HG03108 (cell line): ENCODE data around the gene MORC4.

Experiments used
- ATAC-seq: cut with Tn5 transposase; IDR thresholded peaks from one replicate; pipeline ENCODE4 v1.9.1; 2021; ENCODE audit warnings: moderate library complexity; ENCODE audit not compliant: unreplicated experiment

Gene MORC4

GRCh38 chrX:106954041-106954440 is 46.0 kb downstream of the MORC4 start:
- no peak for ATAC-seq

GRCh38 chrX:106952988-106953387 is 47.0 kb downstream of the MORC4 start:
- no peak for ATAC-seq

GRCh38 chrX:106952538-106952937 is 47.5 kb downstream of the MORC4 start:
- no peak for ATAC-seq

- ATAC-seq, result no peak
These were observed 47.9 kb downstream of the MORC4 start for GRCh38 chrX:106952089-106952488.

- no peak for ATAC-seq
These were observed 48.8 kb downstream of the MORC4 start for GRCh38 chrX:106951230-106951629.

- ATAC-seq, result no peak
These were observed 49.6 kb downstream of the MORC4 start for GRCh38 chrX:106950381-106950780.

GRCh38 chrX:106949366-106949765 is 50.6 kb downstream of the MORC4 start:
- no peak for ATAC-seq

- ATAC-seq, result no peak
These were observed 51.4 kb downstream of the MORC4 start for GRCh38 chrX:106948641-106949040.

GRCh38 chrX:106946464-106946863 is 53.5 kb downstream of the MORC4 start:
- no peak for ATAC-seq

- ATAC-seq, result no peak
These were observed 59.9 kb downstream of the MORC4 start for GRCh38 chrX:106940068-106940467.

GRCh38 chrX:106939566-106939965 is 60.4 kb downstream of the MORC4 start:
- ATAC-seq, result no peak

- no peak for ATAC-seq
These were observed 63.8 kb downstream of the MORC4 start for GRCh38 chrX:106936246-106936645.

- ATAC-seq, result no peak
These were observed 64.8 kb downstream of the MORC4 start for GRCh38 chrX:106935175-106935574.

- no peak for ATAC-seq
These were observed 66.5 kb downstream of the MORC4 start for GRCh38 chrX:106933538-106933961.

- ATAC-seq, result no peak
These were observed 67.0 kb downstream of the MORC4 start for GRCh38 chrX:106932960-106933537.

GRCh38 chrX:106932492-106932923 is 67.5 kb downstream of the MORC4 start:
- no peak for ATAC-seq

- ATAC-seq, result no peak
These were observed 68.1 kb downstream of the MORC4 start for GRCh38 chrX:106931831-106932491.

- ATAC-seq, result no peak
These were observed 71.8 kb downstream of the MORC4 start for GRCh38 chrX:106928227-106928626.

GRCh38 chrX:106927700-106928099 is 72.3 kb downstream of the MORC4 start:
- no peak for ATAC-seq

- ATAC-seq, result no peak
These were observed 73.0 kb downstream of the MORC4 start for GRCh38 chrX:106927023-106927422.

GRCh38 chrX:106921637-106922036 is 78.4 kb downstream of the MORC4 start:
- no peak for ATAC-seq

- no peak for ATAC-seq
These were observed 80.0 kb downstream of the MORC4 start, which contains the start of gene CLDN2 for GRCh38 chrX:106919932-106920452. Gene CLDN2, plus strand, starts transcription at chrX:106920402. Its CDS starts 7,827 bp downstream, at chrX:106928229.
